A673 (cell line): ENCODE data around the gene C3orf38. TPM values are rescaled to one million over a fixed set of nuclear protein-coding genes. Genes with fewer than 3 reads are reported as not detected.

Experiments used
- BruUV-seq: library from RNA; stranded (reverse); fragments of 400-500 nt; replicated peaks from 2 replicates; lab custom pipeline; 2021; lab: Mats Ljungman, UMichigan
- CTCF ChIA-PET: fragments of 300-600 bp; sonication (Branson Sonifier 250); formaldehyde crosslinking; loops from one replicate; lab custom pipeline; 2022; ENCODE audit warnings: antibody characterized with exemption; lab: Charles Lee
- POLR2A ChIA-PET: fragments of 300-600 bp; sonication (Branson Sonifier 250); formaldehyde crosslinking; loops from one replicate; lab custom pipeline; 2022; ENCODE audit warnings: antibody characterized with exemption; ENCODE audit not compliant: low non-redundant PET; lab: Charles Lee
- DNase-seq: peaks from one replicate; pipeline ENCODE4 v3.0.0-alpha.2; 2015; ENCODE audit warnings: low spot score
- H3K27ac ChIP-seq: fragments of 200-600 bp; sonication (generic); 2 replicates; pipeline ENCODE4 v1.5.1; 2016; ENCODE audit warnings: mixed run types, low read depth, mild to moderate bottlenecking, mixed read lengths, antibody characterized with exemption, low read length; ENCODE audit not compliant: poor library complexity, severe bottlenecking
- H3K27me3 ChIP-seq: fragments of 200-600 bp; sonication (generic); replicated peaks from 2 replicates; pipeline ENCODE4 v1.6.1; 2017; ENCODE audit warnings: mixed run types, low read depth, mild to moderate bottlenecking, mixed read lengths, antibody characterized with exemption, low read length; ENCODE audit not compliant: insufficient read depth, poor library complexity
- H3K36me3 ChIP-seq: fragments of 200-600 bp; sonication (generic); 2 replicates; pipeline ENCODE4 v1.6.1; 2016; ENCODE audit warnings: mixed run types, mild to moderate bottlenecking, mixed read lengths, antibody characterized with exemption, low read length; ENCODE audit not compliant: insufficient read depth, poor library complexity, severe bottlenecking
- H3K4me1 ChIP-seq: fragments of 200-600 bp; sonication (generic); 2 replicates; pipeline ENCODE4 v1.6.1; 2017; ENCODE audit warnings: mixed run types, mild to moderate bottlenecking, mixed read lengths, antibody characterized with exemption, low read length; ENCODE audit not compliant: insufficient read depth, poor library complexity, severe bottlenecking
- H3K4me3 ChIP-seq: fragments of 200-600 bp; sonication (generic); 2 replicates; pipeline ENCODE4 v1.5.1; 2016; ENCODE audit warnings: low read depth, mixed run types, mild to moderate bottlenecking, mixed read lengths, low read length; ENCODE audit not compliant: poor library complexity, severe bottlenecking
- H3K9me3 ChIP-seq: fragments of 200-600 bp; sonication (generic); 2 replicates; pipeline ENCODE4 v1.6.1; 2016; ENCODE audit warnings: mixed run types, low read depth, mild to moderate bottlenecking, mixed read lengths, antibody characterized with exemption, low read length; ENCODE audit not compliant: poor library complexity, severe bottlenecking
- CTCF ChIP-seq: fragments of 300-800, 200-600 bp; sonication (generic); conservative IDR thresholded peaks from 2 replicates; pipeline ENCODE4 v1.5.1; 2017; ENCODE audit warnings: low read depth, mild to moderate bottlenecking, antibody characterized with exemption, low read length, moderate library complexity, mixed read lengths
- EZH2 ChIP-seq: fragments of 200-600 bp; sonication (generic); IDR thresholded peaks from 2 replicates; pipeline ENCODE4 v1.6.1; 2017; ENCODE audit warnings: borderline replicate concordance, low read depth, mild to moderate bottlenecking, mixed read lengths, antibody characterized with exemption, low read length; ENCODE audit not compliant: poor library complexity, severe bottlenecking
- intact Hi-C: fragments of 100-400 bp; cut with micrococcal nuclease; formaldehyde crosslinking; loops from one replicate; pipeline ENCODE4 v1.10.0; 2022; ENCODE audit not compliant: unreplicated experiment
- total RNA-seq: library from RNA; stranded (reverse); gene quantifications from 2 replicates; pipeline ENCODE4 v1.2.3, GENCODE V29; 2021

The C3orf38 gene
- total RNA-seq, 1 experiment from 2014 or later: 36.4 TPM

GRCh38 chr3:88112289-88112688 lies 37.5 kb upstream of the C3orf38 start:
- no peak for TF ChIP-seq CTCF
- no peak for TF ChIP-seq EZH2
- POLR2A ChIA-PET: no interaction called here
- no TSS peak for BruUV-seq

DNA sequence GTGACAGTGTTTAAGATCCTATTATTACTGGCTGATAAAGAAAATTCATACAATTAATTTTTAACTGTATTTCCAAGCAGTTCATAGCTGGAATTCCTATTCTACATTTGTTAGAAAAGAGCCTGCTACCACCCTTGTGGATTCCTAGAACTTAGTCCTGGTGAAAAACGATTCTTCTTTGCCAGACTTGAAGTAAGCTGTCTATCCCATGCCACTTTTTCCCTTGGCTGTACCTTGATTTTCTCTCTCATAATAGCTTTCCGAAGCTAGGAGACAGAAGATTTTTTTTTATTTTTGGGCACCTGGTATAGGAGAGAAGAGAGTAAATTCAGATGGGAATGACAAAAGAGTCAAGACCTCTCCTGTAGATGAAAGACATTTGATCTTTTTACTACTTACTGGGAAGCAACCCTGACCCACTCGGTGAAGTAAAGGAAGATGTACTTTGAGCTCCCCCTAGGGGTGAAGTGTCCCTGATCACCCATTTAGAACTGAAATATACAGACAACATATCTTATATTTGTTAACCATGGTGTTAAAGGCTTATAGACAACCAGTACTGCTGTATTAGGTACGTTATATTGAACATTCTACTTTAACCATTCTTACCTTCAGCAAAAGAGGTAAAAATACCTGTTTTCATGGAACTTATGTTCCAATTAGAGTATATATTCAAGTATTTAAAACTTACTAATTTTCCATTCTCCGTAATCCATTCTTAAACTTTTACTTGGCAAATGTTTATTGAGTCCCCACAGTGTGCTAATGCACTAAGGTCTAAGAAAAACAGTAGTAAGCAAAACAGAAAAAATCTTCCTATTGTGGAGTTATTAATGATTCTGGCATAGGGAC lies 36.2 kb upstream of the C3orf38 start:
- intact Hi-C loops: loop anchor here (1.0 to 2.0 kb wide), 2 partner anchors 107 to 815 kb away; no protein-coding TSS in a partner anchor
- CTCF ChIA-PET: interaction anchor here (0.7 to 1.5 kb wide), 6 partner anchors 10 to 185 kb away, joined by 3 to 6 read pairs (median 4); no protein-coding TSS in a partner anchor
- Histone ChIP-seq H3K27ac (peak overlapping the region; percentile 41), H3K27me3 (no peaks in the 10 kb centered on the region), H3K36me3 (peaks cover 5% of the 10 kb centered on the region), H3K4me3 (no peak overlapping the region), H3K9me3 (no peaks in the 10 kb centered on the region), H3K4me1 (peaks cover 18% of the 10 kb centered on the region)
- DNase-seq: peak; percentile 88
- POLR2A ChIA-PET: no interaction called here
- BruUV-seq: no TSS peak
- TF ChIP-seq EZH2 (no peak), CTCF (peak; percentile 85)

More at GRCh38 chr3:88112289-88112688, 37.5 kb upstream of the C3orf38 start:
- H3K4me1 ChIP-seq: peaks cover 18% of the 10 kb centered on the region
- H3K9me3 ChIP-seq: no peaks in the 10 kb centered on the region
- no peaks in the 10 kb centered on the region for H3K27me3 ChIP-seq
- no peak for DNase-seq
- H3K27ac ChIP-seq: peak overlapping the region; percentile 41
- intact Hi-C loops: loop anchor here (2.0 kb wide), 1 partner anchor 813 kb away; no protein-coding TSS in a partner anchor
- no peak overlapping the region for H3K4me3 ChIP-seq
- peaks cover 1% of the 10 kb centered on the region for H3K36me3 ChIP-seq
- CTCF ChIA-PET: no interaction called here

GRCh38 chr3:88114878-88115549 lies 34.7 kb upstream of the C3orf38 start:
- H3K27me3 ChIP-seq: no peaks in the 10 kb centered on the region
- ChIA-PET POLR2A (no interaction called here), CTCF (no interaction called here)
- H3K4me3 ChIP-seq: no peak overlapping the region
- intact Hi-C loops: no loop called here
- TF ChIP-seq EZH2 (no peak), CTCF (no peak)
- H3K9me3 ChIP-seq: no peaks in the 10 kb centered on the region
- DNase-seq: no peak
- peaks cover 18% of the 10 kb centered on the region for H3K4me1 ChIP-seq
- H3K36me3 ChIP-seq: peaks cover 5% of the 10 kb centered on the region
- BruUV-seq: no TSS peak
- no peak overlapping the region for H3K27ac ChIP-seq
